ENCODE data around the gene SDHB.

Gene SDHB

DNA sequence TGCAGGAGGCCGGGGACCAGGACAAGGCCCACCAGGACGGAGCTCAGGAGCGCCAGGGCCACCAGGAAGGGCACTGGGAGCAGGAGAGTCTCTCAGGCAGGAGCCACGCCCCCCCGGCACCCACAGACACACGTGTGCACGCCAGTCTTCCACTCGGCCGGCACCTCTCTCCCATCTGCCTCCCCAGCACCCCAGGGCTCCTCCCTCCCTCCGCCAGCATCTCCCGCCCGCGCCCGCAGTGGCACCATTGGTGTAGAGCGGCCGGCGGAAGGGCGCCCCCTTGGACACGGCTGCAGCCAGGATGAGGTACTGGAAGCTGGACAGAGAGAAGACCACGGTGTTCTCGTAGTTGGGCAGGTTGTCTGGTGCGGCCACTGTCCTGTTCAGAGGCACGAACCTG is 67.3 kb downstream of the SDHB start:
- H3K27ac Mint-ChIP-seq: no peak overlapping the region
- DNase-seq (ENCODE audit: low spot score in 2 of 2) (no peak), ATAC-seq (ENCODE audit: low read depth) (no peak)
- peaks cover 26% of the 10 kb centered on the region for H3K36me3 Mint-ChIP-seq
- H3K4me1 Mint-ChIP-seq: no peaks in the 10 kb centered on the region
- no peaks in the 10 kb centered on the region for H3K9me3 Mint-ChIP-seq
- H3K27me3 Mint-ChIP-seq: peaks cover 6% of the 10 kb centered on the region
- no peak overlapping the region for H3K4me3 Mint-ChIP-seq

DNA sequence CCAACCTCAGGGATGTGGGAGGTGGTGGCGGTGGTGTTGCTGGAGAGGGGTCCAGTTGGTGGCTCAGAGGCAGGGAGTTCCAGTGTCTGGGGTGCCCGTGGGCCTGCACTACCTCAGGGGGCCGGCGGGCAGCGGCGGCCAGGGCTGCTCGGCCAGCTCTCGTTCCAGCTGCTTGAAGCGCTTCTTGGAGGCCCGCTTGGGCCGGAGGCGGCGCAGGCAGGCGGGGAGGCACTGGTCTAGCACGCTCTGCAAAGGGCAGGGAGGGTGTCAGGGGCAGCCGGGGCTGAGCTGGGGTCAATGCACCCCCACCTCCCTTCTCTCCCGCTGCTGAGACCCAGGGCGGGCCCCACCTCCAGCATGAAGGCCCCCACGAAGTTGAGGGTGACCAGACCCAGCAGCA is 67.7 kb downstream of the SDHB start:
- no peak for DNase-seq (ENCODE audit: low spot score in 2 of 2)
- Mint-ChIP-seq H3K27ac (no peak overlapping the region), H3K4me1 (peaks cover 3% of the 10 kb centered on the region), H3K36me3 (peaks cover 23% of the 10 kb centered on the region), H3K27me3 (peaks cover 10% of the 10 kb centered on the region), H3K4me3 (no peak overlapping the region), H3K9me3 (no peaks in the 10 kb centered on the region)
- ATAC-seq (ENCODE audit: low read depth): no peak

DNA sequence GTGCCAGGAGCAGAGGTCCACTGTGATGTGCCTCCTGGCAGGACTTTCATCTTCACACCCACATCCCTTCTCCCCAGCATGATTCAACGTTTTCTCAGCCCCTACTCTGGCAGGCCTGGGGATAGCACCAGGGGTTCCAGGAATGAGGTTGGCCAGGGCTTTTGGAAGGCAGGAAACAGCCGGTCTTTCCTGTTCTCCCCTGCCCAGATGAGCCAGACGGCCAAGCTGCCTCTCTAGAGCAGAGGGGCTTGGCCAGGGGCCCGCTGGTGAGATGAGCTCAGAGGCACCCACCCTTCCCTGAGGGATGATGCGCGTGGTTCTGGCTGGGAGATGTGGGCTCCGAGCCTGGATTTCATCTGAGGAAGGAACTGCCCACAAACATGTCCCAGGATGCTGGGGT is 69.1 kb downstream of the SDHB start:
- H3K9me3 Mint-ChIP-seq: no peaks in the 10 kb centered on the region
- DNase-seq (ENCODE audit: low spot score in 2 of 2): no peak
- peaks cover 22% of the 10 kb centered on the region for H3K36me3 Mint-ChIP-seq
- H3K4me3 Mint-ChIP-seq: no peak overlapping the region
- H3K4me1 Mint-ChIP-seq: peaks cover 8% of the 10 kb centered on the region
- no peak overlapping the region for H3K27ac Mint-ChIP-seq
- no peak for ATAC-seq (ENCODE audit: low read depth)
- peaks cover 19% of the 10 kb centered on the region for H3K27me3 Mint-ChIP-seq

DNA sequence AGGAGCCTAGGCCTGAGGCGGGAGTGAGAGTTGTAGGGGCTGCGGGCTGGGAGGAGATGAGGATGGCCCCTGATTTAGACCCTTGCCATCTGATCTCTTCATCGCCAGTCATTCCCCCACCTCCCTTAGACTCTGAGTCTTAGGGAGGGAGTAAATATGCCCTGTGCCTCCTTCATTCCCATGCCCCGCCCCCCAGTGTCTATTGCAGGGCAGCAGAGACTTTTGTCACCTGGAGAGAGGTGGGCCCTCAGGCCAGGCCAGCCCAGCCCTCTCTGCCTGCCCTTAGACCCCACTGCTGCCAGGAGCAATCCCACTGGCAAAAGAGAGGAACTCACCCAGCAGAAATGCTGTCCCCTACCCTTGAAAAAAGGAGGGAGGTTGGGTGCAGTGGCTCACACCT is 70.2 kb downstream of the SDHB start:
- H3K4me3 Mint-ChIP-seq: no peak overlapping the region

DNA sequence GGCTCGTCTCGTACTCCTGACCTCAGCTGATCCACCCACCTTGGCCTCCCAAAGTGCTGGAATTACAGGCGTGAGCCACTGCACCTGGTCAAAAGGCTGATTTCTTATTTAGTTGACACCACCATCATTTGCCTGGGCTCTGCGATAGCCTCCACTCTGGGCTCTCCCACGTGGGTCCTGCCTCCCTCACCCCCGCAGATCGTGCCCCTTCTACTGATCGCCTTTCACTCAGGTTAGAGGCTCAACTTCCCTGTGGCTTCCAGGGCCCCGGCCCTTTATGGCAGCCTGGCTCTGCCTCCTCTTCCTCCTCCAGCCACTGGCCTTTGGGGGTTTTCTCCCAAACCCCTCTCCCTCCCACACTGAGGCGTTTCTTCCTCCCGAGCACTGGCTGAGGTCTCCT is 70.9 kb downstream of the SDHB start:
- DNase-seq (ENCODE audit: low spot score in 2 of 2): no peak
- Mint-ChIP-seq H3K36me3 (peaks cover 15% of the 10 kb centered on the region), H3K9me3 (no peaks in the 10 kb centered on the region), H3K4me3 (no peak overlapping the region), H3K4me1 (peaks cover 8% of the 10 kb centered on the region), H3K27ac (no peak overlapping the region), H3K27me3 (peaks cover 19% of the 10 kb centered on the region)
- no peak for ATAC-seq (ENCODE audit: low read depth)

More for the DNA sequence above, 70.2 kb downstream of the SDHB start:
- no peak for ATAC-seq (ENCODE audit: low read depth)
- Mint-ChIP-seq H3K27me3 (peaks cover 19% of the 10 kb centered on the region), H3K4me1 (peaks cover 8% of the 10 kb centered on the region), H3K9me3 (no peaks in the 10 kb centered on the region), H3K27ac (no peak overlapping the region), H3K36me3 (peaks cover 18% of the 10 kb centered on the region)
- DNase-seq (ENCODE audit: low spot score in 2 of 2): no peak

DNA sequence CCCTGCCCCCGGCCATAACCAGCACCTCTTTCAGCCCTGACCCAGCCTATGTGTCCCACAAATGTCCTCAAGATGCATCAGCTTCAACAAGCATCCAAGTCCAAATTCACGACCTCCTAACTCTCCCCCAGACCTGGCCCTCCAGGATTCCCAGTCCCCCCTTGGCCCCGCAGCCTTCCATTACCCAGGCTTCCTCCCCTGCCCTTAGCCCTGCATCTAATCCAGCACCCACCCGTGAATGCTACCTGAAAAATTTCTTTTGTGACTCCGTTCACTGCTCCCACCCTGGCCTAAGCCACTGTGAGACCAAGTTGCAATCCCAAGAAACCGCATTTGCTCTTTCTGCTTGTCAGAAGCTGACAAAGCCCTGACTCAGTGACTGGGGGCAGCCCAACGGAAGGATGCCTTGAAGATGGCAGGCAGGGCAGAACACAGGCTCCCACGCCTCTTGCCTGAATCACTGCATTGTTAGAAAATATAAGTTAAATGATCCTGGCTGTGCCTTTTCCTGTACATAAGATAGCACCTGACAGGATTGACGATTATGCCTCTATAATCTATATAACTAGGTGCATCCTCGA is 72.5 kb downstream of the SDHB start:
- no peak overlapping the region for H3K27ac Mint-ChIP-seq
- ATAC-seq (ENCODE audit: low read depth) (no peak), DNase-seq (ENCODE audit: low spot score in 2 of 2) (no peak)
- H3K9me3 Mint-ChIP-seq: no peaks in the 10 kb centered on the region
- H3K36me3 Mint-ChIP-seq: peaks cover 6% of the 10 kb centered on the region
- H3K27me3 Mint-ChIP-seq: peaks cover 19% of the 10 kb centered on the region
- peak overlapping the region; percentile 80 for H3K4me3 Mint-ChIP-seq
- peaks cover 8% of the 10 kb centered on the region for H3K4me1 Mint-ChIP-seq

DNA sequence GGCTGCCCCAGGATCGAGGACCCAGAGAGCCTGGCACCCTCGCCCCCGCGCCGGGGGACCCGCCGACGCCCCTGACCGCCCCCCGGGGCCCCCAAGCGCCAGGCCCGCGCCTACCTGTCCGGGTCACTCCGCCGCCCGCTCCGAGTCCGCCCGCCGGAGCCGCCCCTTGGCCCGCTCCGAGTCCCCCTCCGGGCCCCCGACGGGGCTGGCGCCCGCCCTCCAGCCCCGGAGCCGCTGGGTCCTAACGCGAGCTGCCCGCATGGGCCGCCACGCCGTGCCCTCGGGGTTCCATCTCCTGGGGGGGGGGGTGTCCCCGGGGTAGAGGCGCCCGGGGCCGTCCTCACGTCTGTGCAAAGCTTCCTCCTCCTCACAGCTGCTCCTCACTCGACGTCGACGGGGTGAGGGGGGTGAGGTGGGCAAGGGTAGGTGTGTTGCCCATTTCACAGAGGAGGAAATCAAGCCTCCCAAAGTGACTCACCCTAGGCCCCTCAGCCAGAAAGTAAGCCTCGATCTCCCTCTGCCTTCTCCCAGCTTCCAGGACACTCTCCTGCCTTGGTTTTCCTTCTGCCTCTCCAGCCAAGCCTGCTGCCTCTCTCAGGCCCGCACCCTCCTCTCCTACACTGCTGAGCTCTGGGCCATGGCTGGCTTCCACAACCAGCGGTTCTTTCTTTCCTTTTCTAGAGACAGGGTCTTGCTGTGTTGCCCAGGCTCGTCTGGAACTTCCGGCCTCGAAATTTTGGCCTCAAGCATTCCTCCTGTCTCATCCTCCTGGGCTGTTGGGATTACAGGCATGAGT is 73.2 kb downstream of the SDHB start, which contains the start of gene MFAP2:
Gene MFAP2 (minus strand): TSS at position 148 of the 796 bp plus-strand sequence. CDS start 2,347 bp downstream, outside the sequence.
- H3K27me3 Mint-ChIP-seq: peaks cover 17% of the 10 kb centered on the region
- peak within 1 kb of the TSS; percentile 80 for H3K4me3 Mint-ChIP-seq
- DNase-seq (ENCODE audit: low spot score in 2 of 2) (no peak), ATAC-seq (ENCODE audit: low read depth) (peak; percentile 51)
- H3K9me3 Mint-ChIP-seq: no peaks in the 10 kb centered on the region
- no peak within 1 kb of the TSS for H3K27ac Mint-ChIP-seq
- peaks cover 3% of the 10 kb centered on the region for H3K36me3 Mint-ChIP-seq
- H3K4me1 Mint-ChIP-seq: peaks cover 8% of the 10 kb centered on the region

DNA sequence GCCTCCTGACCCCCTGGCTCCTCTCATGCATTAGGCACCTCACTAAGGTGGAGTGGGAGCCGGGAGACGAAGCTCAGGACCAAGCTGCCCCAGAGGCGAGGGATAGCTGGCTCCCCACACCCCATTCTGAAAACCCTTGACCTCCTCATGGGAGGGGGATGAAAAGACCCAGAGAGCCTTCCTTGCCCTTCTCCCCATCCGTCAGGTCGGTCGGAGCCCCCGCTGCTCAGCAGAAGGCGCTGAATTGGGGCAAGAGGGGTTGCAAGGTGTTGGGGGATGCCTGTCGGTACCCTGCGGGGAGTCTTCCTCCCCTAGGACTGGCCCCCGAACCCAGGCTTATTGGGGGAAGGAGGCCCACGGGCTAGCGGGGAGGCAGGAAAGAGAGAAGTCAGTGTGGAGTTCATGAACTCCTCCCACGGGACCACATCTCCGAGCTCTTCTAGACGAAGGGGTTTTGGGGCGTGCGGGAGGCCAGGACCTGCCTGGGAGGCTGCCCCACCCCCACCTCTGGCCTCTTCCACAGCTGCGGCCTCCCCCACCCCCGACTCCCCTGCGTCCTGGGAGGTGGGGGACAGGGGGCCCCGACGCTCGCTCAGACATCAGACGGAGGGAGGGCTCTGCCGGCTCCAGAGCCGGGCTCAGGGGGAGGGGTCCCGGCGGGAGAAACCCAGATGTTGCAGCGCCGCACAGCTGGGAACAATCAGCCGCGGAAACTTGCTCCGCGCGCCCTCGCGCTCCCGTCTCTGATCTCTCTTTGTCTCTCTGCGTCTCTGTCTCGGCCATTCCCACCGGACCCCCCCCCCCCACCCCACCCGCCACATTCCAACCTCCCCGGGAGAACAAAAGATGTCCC is 74.1 kb downstream of the SDHB start:
- Mint-ChIP-seq H3K9me3 (no peaks in the 10 kb centered on the region), H3K4me3 (peak overlapping the region; percentile 75), H3K27me3 (peaks cover 17% of the 10 kb centered on the region), H3K36me3 (no peaks in the 10 kb centered on the region), H3K4me1 (peaks cover 8% of the 10 kb centered on the region), H3K27ac (no peak overlapping the region)
- ATAC-seq (ENCODE audit: low read depth): no peak
- DNase-seq (ENCODE audit: low spot score in 2 of 2): no peak

DNA sequence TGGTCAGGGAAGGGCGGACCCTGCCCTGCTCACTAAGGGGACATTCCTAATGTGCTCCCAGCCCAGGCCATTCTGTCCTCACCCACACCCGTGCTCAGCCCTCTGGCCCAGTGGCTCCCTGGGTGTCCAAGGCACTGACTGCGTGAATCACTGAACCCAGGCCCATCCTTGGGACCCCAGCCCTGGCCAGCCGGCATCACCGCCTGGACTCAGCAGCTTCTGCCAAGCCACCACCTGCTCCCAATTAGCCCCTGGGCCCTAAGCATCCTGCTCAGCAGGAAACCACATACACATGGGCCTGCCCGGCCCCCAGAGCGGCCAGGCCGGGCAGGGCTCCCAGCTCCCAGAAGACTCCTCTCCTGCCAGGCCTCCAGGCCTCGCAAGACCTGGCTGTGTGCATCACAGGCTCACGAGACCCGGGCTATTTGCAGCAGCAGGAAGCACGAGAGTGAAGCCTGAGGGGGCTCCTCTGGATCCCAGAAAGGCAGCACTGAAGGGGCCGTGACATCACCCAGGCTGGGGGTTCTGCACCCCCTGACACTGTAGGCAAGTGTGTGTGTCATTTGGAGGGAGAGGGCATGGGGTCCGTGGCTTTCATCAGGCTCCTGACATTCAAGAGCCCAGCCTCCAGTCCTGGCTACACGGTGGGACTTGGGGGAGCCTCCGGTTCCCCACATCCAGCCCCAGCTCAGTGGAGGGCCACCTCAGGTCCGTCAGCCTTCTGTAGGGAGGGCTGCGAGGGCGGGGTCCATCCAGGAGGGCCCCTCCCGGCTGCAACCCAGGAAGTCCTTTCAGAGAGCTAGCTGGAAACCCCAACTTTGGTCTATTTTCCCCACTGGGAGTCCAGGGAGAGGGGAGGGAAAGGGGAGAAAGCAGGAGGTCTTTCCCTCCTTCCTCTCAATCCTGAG is 75.0 kb downstream of the SDHB start:
- no peaks in the 10 kb centered on the region for H3K9me3 Mint-ChIP-seq
- no peaks in the 10 kb centered on the region for H3K36me3 Mint-ChIP-seq
- no peak overlapping the region for H3K27ac Mint-ChIP-seq
- H3K27me3 Mint-ChIP-seq: peaks cover 17% of the 10 kb centered on the region
- ATAC-seq (ENCODE audit: low read depth) (no peak), DNase-seq (ENCODE audit: low spot score in 2 of 2) (no peak)
- H3K4me3 Mint-ChIP-seq: no peak overlapping the region
- peaks cover 8% of the 10 kb centered on the region for H3K4me1 Mint-ChIP-seq

DNA sequence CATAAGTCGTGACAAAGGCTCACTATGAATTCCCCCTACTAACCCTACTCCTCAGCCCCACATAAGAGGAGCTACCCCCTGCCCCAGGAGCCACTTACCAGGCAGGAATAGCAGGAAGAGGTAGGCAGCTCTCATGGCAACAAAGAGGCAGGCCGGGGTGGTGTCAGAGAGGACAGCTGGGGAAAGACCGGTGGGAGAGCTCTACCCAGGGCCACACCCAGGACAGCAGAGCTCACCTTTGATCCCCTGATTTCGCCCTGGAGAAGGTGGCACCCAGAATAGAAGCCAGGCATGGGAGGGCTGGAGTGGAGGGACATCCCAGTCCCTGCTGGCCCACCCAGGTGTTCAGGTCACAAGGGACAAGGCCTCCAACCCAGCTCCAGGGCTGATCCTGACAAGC is 75.7 kb downstream of the SDHB start:
- peaks cover 14% of the 10 kb centered on the region for H3K27me3 Mint-ChIP-seq
- H3K36me3 Mint-ChIP-seq: no peaks in the 10 kb centered on the region
- no peaks in the 10 kb centered on the region for H3K9me3 Mint-ChIP-seq
- no peak overlapping the region for H3K4me3 Mint-ChIP-seq
- peaks cover 8% of the 10 kb centered on the region for H3K4me1 Mint-ChIP-seq
- no peak for ATAC-seq (ENCODE audit: low read depth)
- DNase-seq (ENCODE audit: low spot score in 2 of 2): no peak
- H3K27ac Mint-ChIP-seq: no peak overlapping the region

DNA sequence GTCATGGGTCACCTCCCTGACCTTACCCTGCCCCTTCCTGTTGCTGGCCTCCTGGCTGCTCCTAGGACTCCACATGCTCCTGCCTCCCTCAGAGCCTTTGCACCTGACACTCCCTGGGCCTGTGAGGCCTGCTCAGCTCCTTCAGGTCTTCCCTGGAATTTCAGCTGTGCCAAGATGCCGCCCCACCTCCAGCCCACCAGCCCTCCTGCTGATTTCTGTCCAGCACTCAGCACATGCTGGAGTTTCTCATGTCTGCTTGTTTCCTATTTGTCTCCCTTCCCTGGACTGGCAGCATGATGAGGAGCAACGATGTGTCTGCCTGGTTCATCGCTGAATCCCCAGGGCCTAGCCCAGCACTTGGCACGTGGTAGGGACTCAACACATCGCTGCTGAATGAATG is 76.5 kb downstream of the SDHB start:
- H3K27ac Mint-ChIP-seq: no peak overlapping the region
- DNase-seq (ENCODE audit: low spot score in 2 of 2) (no peak), ATAC-seq (ENCODE audit: low read depth) (no peak)
- H3K4me3 Mint-ChIP-seq: no peak overlapping the region
- no peaks in the 10 kb centered on the region for H3K36me3 Mint-ChIP-seq
- peaks cover 8% of the 10 kb centered on the region for H3K4me1 Mint-ChIP-seq
- peaks cover 13% of the 10 kb centered on the region for H3K27me3 Mint-ChIP-seq
- no peaks in the 10 kb centered on the region for H3K9me3 Mint-ChIP-seq

DNA sequence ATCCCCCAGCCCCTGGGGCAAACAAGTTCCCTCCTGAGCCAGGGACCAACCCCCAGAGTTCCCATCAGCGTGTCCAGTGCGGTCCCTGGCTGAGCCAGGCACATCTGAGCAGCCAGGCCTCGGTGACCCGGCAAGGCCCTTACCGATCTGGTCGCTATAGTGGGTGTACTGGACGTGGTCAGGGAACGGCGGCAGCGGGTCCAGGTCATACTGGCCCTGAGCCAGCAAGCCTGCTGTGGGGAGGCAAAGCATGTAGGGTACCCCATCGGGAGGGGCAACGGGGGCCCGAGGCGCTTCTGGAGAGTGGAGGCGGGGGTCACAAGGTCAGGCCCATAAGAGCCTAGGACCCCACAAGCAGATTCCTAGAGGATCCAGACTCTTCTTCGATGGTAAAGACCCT is 76.9 kb downstream of the SDHB start:
- H3K27me3 Mint-ChIP-seq: peaks cover 13% of the 10 kb centered on the region
- no peak overlapping the region for H3K27ac Mint-ChIP-seq
- peaks cover 8% of the 10 kb centered on the region for H3K4me1 Mint-ChIP-seq
- no peaks in the 10 kb centered on the region for H3K9me3 Mint-ChIP-seq
- DNase-seq (ENCODE audit: low spot score in 2 of 2) (no peak), ATAC-seq (ENCODE audit: low read depth) (no peak)
- H3K36me3 Mint-ChIP-seq: no peaks in the 10 kb centered on the region
- no peak overlapping the region for H3K4me3 Mint-ChIP-seq

DNA sequence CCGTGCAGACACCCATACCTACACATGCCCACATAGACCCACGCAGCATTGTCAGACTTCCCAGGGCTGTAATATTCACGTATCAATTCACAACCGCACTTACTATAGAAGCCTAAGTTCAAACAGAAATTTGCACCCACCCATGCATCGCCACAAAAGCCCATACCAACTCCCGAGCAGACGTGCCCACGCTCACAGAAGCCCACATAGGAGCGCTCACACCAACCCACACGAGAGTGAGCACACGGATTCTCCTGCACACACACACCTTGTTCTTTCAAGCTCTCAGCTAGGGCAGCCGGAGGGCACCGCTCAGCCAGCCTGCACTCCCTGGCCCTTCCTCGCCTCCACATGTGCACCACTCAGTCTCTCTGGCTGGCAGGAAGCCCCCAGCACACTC is 78.0 kb downstream of the SDHB start:
- H3K36me3 Mint-ChIP-seq: no peaks in the 10 kb centered on the region
- ATAC-seq (ENCODE audit: low read depth) (no peak), DNase-seq (ENCODE audit: low spot score in 2 of 2) (no peak)
- peaks cover 6% of the 10 kb centered on the region for H3K27me3 Mint-ChIP-seq
- H3K4me3 Mint-ChIP-seq: no peak overlapping the region
- peaks cover 2% of the 10 kb centered on the region for H3K4me1 Mint-ChIP-seq
- H3K27ac Mint-ChIP-seq: peak overlapping the region; percentile 54
- no peaks in the 10 kb centered on the region for H3K9me3 Mint-ChIP-seq
